GM19324 (cell line): ENCODE data around the gene COP1.
"Not testable (repeated sequence)": the region's sequence is repeated elsewhere in the genome, so short reads cannot be mapped to it uniquely, and the experiment has no call there.

ENCODE experiments used
- ATAC-seq: cut with Tn5 transposase; IDR thresholded peaks from one replicate; pipeline ENCODE4 v1.9.1; 2021; ENCODE audit warnings: mild to moderate bottlenecking, moderate library complexity; ENCODE audit not compliant: unreplicated experiment, low FRiP score

COP1 gene

GRCh38 chr1:176051402-176051801 lies 155.7 kb downstream of the COP1 start:
- no peak for ATAC-seq

- ATAC-seq = no peak
Observed at GRCh38 chr1:176049582-176049981, 157.5 kb downstream of the COP1 start.

DNA sequence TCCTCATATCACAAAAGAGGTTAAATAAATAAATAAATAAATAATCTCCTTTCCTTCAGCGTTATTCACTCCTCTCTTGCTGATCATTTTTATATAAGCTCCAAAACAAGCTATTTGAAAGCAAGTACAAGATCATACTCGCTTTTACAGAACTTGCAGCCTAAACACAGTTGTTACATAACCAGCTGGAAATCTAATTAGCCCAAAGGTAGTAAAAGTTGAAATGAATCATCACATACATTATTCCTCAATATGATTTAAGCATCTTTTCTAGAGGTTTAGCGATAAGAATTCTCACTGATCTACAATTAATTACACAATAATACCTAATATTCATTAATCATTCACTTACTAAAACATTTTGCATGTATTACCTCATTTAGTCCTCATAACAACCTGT lies 160.2 kb downstream of the COP1 start:
- ATAC-seq = no peak

DNA sequence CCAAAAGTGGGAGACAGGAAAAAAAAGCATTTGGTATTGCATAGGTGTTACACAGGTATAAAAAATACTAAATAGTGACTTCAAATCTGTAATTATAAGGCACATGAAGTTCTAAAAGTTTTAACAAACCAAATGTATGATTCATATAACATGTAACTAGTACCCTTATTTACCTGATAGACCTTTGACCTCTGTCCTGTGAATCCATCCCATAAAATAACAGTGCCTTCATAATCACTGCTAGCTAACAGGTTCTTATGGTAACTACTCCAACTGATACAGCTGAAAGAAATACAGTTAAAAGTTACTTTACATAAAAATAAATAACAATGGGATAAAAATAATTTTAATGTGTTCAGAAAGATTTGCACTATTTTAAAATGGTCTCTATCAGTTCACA lies 163.5 kb downstream of the COP1 start:
- no peak for ATAC-seq

- ATAC-seq = no peak
Observed at GRCh38 chr1:176033881-176034280, 173.2 kb downstream of the COP1 start.

DNA sequence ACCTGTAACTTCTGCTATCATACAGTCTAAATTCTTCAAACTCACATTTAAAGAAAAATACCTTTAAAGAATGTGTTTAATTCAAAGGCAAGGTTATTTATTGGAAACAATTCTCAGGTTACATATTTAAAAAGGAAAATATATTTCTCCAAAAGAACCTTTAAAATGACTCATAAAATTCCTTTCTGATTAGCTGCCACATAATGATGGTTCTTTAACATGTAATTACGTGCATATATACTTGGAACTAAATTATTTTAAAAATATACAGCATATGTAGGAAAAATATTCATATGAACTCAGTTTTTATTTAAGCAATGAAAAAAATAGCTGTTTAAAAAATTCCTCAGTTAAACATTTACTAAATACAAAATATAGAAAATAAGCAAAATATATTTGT lies 173.6 kb downstream of the COP1 start:
- no peak for ATAC-seq

DNA sequence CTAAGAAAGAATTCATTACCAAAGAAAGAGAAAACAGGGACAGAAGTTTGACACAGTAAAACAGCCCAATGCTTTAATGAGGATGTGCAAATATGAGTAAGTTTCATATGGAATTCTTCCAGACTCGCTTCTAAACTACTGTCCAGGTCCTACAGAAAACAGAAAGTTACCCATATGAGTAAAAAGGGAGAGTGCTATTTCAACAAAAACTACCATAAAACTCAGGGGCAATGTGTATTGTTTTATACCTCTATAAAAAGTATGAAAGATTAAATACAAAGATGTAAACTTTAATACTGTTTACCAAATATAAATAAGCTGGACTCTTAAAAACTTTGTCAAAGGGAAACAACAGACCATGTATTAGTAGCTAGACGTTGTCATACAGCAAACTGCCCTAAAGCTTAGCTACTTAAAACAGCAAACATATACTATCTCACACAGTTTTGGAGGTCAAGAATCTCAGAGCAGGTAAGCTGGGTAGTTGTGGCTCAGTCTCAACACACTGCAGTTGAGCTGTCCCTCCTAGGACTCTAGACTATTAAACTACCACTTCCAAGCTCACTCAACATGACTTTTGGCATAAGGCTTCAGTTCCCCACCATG lies 174.9 kb downstream of the COP1 start:
- no peak for ATAC-seq

DNA sequence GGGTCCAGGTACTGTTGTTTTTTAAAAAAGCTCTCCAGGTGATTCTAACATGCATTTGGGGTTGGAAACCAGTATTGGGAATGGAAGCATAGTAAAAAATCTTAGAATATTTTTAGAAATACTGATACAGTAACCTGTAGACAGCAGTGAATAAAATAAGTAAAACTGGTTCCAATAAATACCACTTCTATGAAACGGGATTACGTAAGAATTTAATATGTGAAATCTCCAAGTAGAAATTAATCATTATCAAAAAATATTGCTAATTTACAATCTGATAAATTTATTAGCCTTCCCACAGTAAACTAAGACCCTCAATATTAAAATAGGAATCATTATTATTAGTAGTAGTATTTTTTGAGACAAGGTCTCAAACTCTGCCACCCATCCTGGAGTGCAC lies 177.5 kb downstream of the COP1 start:
- no peak for ATAC-seq

GRCh38 chr1:176029155-176029554 lies 177.9 kb downstream of the COP1 start:
- ATAC-seq = no peak

DNA sequence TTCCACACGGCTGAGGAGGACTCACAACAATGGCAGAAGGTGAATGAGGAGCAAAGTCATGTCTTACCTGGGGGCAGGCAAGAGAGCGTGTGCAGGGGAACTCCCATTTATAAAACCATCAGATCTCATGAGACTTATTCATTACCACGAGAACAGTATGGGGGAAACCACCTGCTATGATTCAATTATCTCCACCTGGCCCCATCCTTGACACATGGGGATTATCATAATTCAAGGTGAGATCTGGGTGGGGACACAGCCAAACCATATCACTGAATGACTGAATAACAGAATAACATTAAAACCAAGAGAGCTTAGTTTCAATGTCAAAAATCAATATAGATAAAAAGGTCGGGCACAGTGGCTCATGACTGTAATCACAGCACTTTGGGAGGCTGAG lies 179.2 kb downstream of the COP1 start:
- not testable (repeated sequence) for ATAC-seq

DNA sequence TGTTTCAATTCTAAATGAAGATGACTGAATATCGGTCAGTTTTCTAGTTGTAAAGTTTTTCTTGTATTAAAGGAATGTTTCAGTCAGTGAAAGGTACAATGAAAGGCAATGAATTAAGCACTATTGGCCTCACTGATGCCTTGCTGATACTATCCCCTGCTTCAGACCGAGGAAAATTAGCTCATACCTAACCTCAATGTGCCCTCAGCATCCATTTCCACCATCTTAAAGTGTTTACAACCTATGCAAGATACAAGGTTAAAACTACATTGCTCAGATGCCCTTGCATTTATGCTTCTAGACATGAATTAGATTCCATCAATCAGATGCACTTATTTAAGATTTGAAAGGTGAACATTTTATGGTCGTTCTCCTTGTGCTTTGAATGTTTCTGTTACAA lies 184.5 kb downstream of the COP1 start:
- ATAC-seq = no peak

- ATAC-seq = no peak
Observed at GRCh38 chr1:176017722-176018121, 189.4 kb downstream of the COP1 start.

DNA sequence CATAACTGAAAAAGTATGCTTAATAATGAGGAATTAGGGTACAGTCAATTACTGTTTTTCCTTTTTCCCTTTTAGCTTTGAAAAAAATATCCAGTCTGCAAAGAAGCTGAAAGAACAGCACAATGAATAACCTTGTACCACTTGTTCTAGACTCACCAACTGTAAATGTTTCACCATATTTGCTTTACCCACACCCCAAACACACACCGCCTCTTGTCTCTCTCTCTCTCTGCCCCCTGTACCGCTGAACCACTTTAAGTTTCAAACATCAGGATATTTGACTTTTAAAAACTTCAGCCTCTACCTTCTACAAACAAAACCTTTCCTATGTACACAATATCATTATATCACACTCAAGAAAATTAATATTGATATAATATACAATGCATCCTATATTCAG lies 197.1 kb downstream of the COP1 start:
- ATAC-seq = no peak

- ATAC-seq = not testable (repeated sequence)
Observed at GRCh38 chr1:176007756-176008389, 199.2 kb downstream of the COP1 start.

GRCh38 chr1:175994660-175995059 lies 212.4 kb downstream of the COP1 start:
- not testable (repeated sequence) for ATAC-seq

DNA sequence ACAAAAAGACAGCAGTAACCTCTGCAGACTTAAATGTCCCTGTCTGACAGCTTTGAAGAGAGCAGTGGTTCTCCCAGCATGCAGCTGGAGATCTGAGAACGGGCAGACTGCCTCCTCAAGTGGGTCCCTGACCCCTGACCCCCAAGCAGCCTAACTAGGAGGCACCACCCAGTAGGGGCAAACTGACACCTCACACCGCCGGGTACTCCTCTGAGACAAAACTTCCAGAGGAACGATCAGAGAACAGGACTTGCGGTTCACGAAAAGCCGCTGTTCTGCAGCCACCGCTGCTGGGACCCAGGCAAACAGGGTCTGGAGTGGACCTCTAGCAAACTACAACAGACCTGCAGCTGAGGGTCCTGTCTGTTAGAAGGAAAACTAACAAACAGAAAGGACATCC lies 214.3 kb downstream of the COP1 start:
- not testable (repeated sequence) for ATAC-seq

GRCh38 chr1:175992202-175992601 lies 214.9 kb downstream of the COP1 start:
- ATAC-seq = not testable (repeated sequence)

- ATAC-seq = no peak
Observed at GRCh38 chr1:175984813-175985212, 222.3 kb downstream of the COP1 start.

GRCh38 chr1:175984057-175984812 lies 222.9 kb downstream of the COP1 start:
- no peak for ATAC-seq

GRCh38 chr1:175983363-175983762 lies 223.7 kb downstream of the COP1 start:
- ATAC-seq = not testable (repeated sequence)

DNA sequence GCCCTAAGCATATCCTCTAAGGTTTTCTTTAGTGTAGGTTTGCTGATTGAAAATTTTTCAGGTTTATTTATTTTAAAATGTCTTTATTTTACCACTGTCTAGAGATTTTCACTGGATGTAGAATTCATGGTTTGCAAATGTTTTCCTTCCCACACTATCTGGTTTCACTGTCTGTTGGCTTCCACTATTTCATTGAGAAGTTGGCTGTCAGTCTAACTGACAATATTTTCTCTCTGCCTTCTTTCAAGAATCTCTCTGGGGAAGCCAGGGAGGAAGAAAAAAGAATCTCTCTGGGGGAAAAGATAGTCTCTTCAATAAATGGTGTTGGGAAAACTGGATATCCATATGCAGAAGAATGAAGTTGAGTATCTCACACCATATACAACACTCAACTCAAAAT lies 226.0 kb downstream of the COP1 start:
- no peak for ATAC-seq

- ATAC-seq = no peak
Observed at GRCh38 chr1:175978926-175979325, 228.2 kb downstream of the COP1 start.
